ENCODE data around the gene TCEANC2. TPM values are rescaled to one million over a fixed set of nuclear protein-coding genes. Genes with fewer than 3 reads are reported as not detected.

Gene TCEANC2
- total and polyA plus RNA-seq, 2 donors (not counting 3 experiments of a cell fraction or from before 2014, with no cell fraction given): 3.2 to 6.1 TPM

GRCh38 chr1:54009406-54009805 lies 44.0 kb upstream of the TCEANC2 start:
- ChIA-PET CTCF (no interaction called here), POLR2A (no interaction called here)
- H2AFZ ChIP-seq (ENCODE audit: low read depth, low read length): no peak overlapping the region
- DNase-seq (ENCODE audit: low read depth, low spot score) (no peak), FAIRE-seq (no peak)
- intact Hi-C loops (cut with micrococcal nuclease): no loop called here
- H3K9me3 ChIP-seq (replicated peaks; ENCODE audit: control insufficient read depth, insufficient read depth, low read length): no peaks in the 10 kb centered on the region
- no peaks in the 10 kb centered on the region for H3K4me1 ChIP-seq (ENCODE audit: control insufficient read depth, extremely low read depth, insufficient read depth, low read length)
- H3K36me3 ChIP-seq (ENCODE audit: control insufficient read depth in 2 of 2, extremely low read depth in 1 of 2, insufficient read depth in 2 of 2, low read length in 2 of 2): no peaks in the 10 kb centered on the region
- no peak overlapping the region for H3K27ac ChIP-seq (ENCODE audit: insufficient read depth, low read depth, low read length)
- peaks cover 0 to 5% of the 10 kb centered on the region in 2 experiments for H3K27me3 ChIP-seq (ENCODE audit: control insufficient read depth in 2 of 2, insufficient read depth in 2 of 2, low read length in 2 of 2)
- no peak overlapping the region for H3K4me2 ChIP-seq (ENCODE audit: insufficient read depth, low read length)
- dilution Hi-C loops (cut with MboI; ENCODE audit: extremely low pct_ligation_motif_present, low sequenced_read_pairs): no loop called here
- no peaks in the 10 kb centered on the region for H3K79me2 ChIP-seq (ENCODE audit: control insufficient read depth, insufficient read depth, low read length)
- no peak overlapping the region for H3K9ac ChIP-seq (replicated peaks; ENCODE audit: extremely low read depth, insufficient read depth, low read length)
- no TSS peak for BruUV-seq (replicated peaks)
- no peaks in the 10 kb centered on the region for H4K20me1 ChIP-seq (replicated peaks; ENCODE audit: control insufficient read depth, extremely low read depth, insufficient read depth, low read length)
- no peak overlapping the region for H3K4me3 ChIP-seq (replicated peaks in 1 of 3; ENCODE audit: insufficient read depth in 1 of 3, low read depth in 1 of 3, low read length in 3 of 3)
- TF ChIP-seq JUN (IDR thresholded peaks at IDR 0.05; ENCODE audit: borderline replicate concordance, insufficient read depth, insufficient read length, low read depth): no peak
- no peak for TF ChIP-seq POLR2AphosphoS5 (IDR thresholded peaks at IDR 0.05; ENCODE audit: insufficient read depth, low read depth, low read length)
- no peak for TF ChIP-seq MAX (IDR thresholded peaks at IDR 0.05; ENCODE audit: insufficient read depth, insufficient read length)
- no peak for TF ChIP-seq CTCF (IDR thresholded peaks at IDR 0.05; ENCODE audit: extremely low read depth in 1 of 2, insufficient read depth in 1 of 2, low read depth in 1 of 2, low read length in 2 of 2)
- TF ChIP-seq FOS (IDR thresholded peaks at IDR 0.05; ENCODE audit: borderline replicate concordance, insufficient read depth, low read length): no peak
- no peak for TF ChIP-seq EZH2 (IDR thresholded peaks at IDR 0.05; ENCODE audit: borderline replicate concordance, low read depth, low read length, severe bottlenecking)
- TF ChIP-seq POLR2A (IDR thresholded peaks at IDR 0.05; ENCODE audit: low read depth, low read length): no peak
- TF ChIP-seq GATA2 (IDR thresholded peaks at IDR 0.05; ENCODE audit: insufficient read depth, insufficient read length, low read depth, low read length): no peak
- TF ChIP-seq MYC (IDR thresholded peaks at IDR 0.05; ENCODE audit: low read depth, low read length): no peak
- H3K9me1 ChIP-seq (replicated peaks; ENCODE audit: control insufficient read depth, extremely low read depth, insufficient read depth, low read length): no peaks in the 10 kb centered on the region
